ENCODE data around the gene LGALS16. TPM values are rescaled to one million over a fixed set of nuclear protein-coding genes. Genes with fewer than 3 reads are reported as not detected.
"Not testable (repeated sequence)": the region's sequence is repeated elsewhere in the genome, so short reads cannot be mapped to it uniquely, and the experiment has no call there.

The LGALS16 gene
- total RNA-seq, 2 experiments from 2014 or later: not detected

DNA sequence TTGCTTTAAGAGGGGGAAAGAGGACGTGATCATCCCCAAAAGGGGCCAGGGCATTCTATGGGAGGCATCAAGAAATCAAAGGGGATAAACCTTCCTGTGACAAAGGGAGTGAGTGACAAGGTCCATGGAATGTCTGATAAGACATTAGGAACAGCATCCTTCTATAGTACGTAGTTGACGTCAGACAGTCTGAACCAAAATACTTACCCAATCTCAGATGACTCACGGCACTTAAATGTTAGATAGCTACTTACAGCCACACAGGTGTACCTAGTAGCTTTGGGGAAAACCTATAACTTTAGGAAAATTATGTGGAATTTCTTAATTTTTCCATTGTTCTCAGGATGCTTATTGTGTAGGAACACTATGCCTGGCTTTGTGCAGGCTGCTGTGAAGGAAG is 4.9 kb downstream of the LGALS16 start:
- Mint-ChIP-seq H3K4me1 (no peaks in the 10 kb centered on the region), H3K27ac (no peak overlapping the region), H3K9me3 (ENCODE audit: low read depth) (peaks cover under 1% of the 10 kb centered on the region), H3K36me3 (no peaks in the 10 kb centered on the region), H3K27me3 (peaks cover 26% of the 10 kb centered on the region), H3K4me3 (no peak overlapping the region)
- no peak for DNase-seq
- ATAC-seq: no peak
- CTCF ChIA-PET: interaction anchor here (0.6 kb wide), 1 partner anchor 11 kb away, joined by 3 read pairs; no protein-coding TSS in a partner anchor

DNA sequence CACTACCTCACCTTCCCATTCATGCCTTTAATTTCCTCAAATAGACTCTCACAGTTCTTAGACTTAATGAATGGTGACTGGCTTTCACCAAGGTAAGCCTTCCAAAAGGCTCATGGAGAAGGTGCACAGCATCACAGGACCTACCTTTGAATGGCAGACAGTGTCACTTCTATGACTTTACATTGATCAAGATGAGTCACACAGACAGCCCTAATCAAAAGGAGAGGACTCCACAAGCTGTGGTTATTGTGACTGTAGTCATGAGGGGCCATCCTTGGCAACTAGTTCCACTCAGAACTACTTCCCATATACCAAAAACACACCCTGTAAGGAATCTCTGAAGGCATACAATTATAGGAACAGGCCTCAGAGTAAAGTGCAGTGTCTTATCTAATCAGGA is 5.9 kb downstream of the LGALS16 start:
- DNase-seq: no peak
- peaks cover 28% of the 10 kb centered on the region for H3K27me3 Mint-ChIP-seq
- ATAC-seq: no peak
- H3K27ac Mint-ChIP-seq: no peak overlapping the region
- H3K36me3 Mint-ChIP-seq: no peaks in the 10 kb centered on the region
- H3K4me3 Mint-ChIP-seq: no peak overlapping the region
- peaks cover 2% of the 10 kb centered on the region for H3K9me3 Mint-ChIP-seq (ENCODE audit: low read depth)
- H3K4me1 Mint-ChIP-seq: no peaks in the 10 kb centered on the region
- CTCF ChIA-PET: no interaction called here

DNA sequence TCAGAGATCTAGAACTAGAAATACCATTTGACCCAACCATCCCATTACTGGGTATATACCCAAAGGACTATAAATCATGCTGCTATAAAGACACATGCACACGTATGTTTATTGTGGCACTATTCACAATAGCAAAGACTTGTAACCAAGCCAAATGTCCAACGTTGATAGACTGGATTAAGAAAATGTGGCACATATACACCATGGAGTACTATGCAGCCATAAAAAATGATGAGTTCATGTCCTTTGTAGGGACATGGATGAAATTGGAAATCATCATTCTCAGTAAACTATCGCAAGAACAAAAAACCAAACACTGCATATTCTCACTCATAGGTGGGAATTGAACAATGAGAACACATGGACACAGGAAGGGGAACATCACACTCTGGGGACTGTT is 14.1 kb downstream of the LGALS16 start:
- not testable (repeated sequence) for H3K27ac Mint-ChIP-seq; H3K4me3 Mint-ChIP-seq; H3K9me3 Mint-ChIP-seq (ENCODE audit: low read depth); DNase-seq; H3K36me3 Mint-ChIP-seq; ATAC-seq
- CTCF ChIA-PET: interaction anchor here (7.9 kb wide), 1 partner anchor 117 kb away, joined by 79 read pairs; no protein-coding TSS in a partner anchor
- Mint-ChIP-seq H3K4me1 (peaks cover 17% of the 10 kb centered on the region), H3K27me3 (peaks cover 35% of the 10 kb centered on the region)

DNA sequence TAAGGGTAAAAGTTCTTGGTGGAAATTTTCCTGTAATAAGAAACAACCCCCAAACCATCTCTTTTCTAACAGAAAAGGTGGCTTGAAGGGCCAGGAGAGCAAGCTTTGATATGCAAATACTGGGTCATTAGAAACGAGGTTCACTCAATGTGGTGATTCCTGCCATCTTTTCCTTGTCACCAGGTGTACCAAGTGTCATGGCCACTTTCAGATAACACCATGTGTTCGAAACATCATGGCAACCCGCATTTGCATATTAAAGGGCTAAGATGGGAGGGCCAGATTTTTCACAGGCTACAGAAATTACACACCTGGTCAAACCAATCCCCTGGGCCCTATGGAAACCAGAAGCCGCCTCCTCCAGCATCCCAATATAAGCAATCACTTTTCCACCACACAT is 15.3 kb downstream of the LGALS16 start:
- no peak overlapping the region for H3K4me3 Mint-ChIP-seq
- no peaks in the 10 kb centered on the region for H3K36me3 Mint-ChIP-seq
- CTCF ChIA-PET: interaction anchor here (1.5 to 8.9 kb wide), 5 partner anchors 19 to 174 kb away, joined by 4 to 80 read pairs (median 5); partner anchors contain the start of gene FBL
- H3K27me3 Mint-ChIP-seq: peaks cover 33% of the 10 kb centered on the region
- no peak overlapping the region for H3K27ac Mint-ChIP-seq
- ATAC-seq (no peak), DNase-seq (no peak)
- no peaks in the 10 kb centered on the region for H3K9me3 Mint-ChIP-seq (ENCODE audit: low read depth)
- H3K4me1 Mint-ChIP-seq: peaks cover 28% of the 10 kb centered on the region

DNA sequence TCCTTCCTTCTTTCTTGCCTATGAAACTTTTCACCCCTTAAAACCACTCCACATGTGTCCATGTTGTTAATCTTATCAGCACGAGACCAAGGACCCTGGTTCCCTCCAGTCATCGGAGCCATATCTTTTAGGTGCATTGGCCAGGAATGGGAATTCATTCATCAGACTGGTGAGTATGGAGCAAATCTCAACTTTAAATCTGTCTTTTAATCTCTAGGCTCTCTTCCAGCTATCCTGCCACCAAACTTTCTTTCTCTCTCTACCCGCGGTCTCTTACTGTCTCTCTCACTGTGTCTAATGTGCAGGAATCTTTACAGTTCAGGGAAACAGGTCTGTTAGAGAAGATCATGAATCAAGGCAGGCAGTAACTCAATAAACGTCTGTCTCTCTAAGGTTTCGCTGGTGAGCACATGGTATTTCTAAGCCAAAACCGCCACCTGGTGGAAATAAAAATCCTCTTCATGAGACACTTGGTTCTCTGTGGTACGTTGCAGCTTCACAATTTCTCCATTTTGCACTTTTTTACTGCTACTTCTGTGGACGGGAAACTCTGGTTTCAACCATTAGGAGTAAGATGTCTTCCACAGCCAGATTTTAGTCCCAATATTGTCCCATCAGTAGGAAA is 16.1 kb downstream of the LGALS16 start:
- no peak overlapping the region for H3K27ac Mint-ChIP-seq
- no peaks in the 10 kb centered on the region for H3K9me3 Mint-ChIP-seq (ENCODE audit: low read depth)
- H3K36me3 Mint-ChIP-seq: no peaks in the 10 kb centered on the region
- DNase-seq (peak; percentile 64), ATAC-seq (peak; percentile 65)
- H3K4me3 Mint-ChIP-seq: no peak overlapping the region
- peaks cover 27% of the 10 kb centered on the region for H3K27me3 Mint-ChIP-seq
- CTCF ChIA-PET: interaction anchor here (0.7 to 8.9 kb wide), 13 partner anchors 8 to 236 kb away, joined by 3 to 80 read pairs (median 4); partner anchors contain the start of genes FBL and RPS16
- H3K4me1 Mint-ChIP-seq: peaks cover 31% of the 10 kb centered on the region

DNA sequence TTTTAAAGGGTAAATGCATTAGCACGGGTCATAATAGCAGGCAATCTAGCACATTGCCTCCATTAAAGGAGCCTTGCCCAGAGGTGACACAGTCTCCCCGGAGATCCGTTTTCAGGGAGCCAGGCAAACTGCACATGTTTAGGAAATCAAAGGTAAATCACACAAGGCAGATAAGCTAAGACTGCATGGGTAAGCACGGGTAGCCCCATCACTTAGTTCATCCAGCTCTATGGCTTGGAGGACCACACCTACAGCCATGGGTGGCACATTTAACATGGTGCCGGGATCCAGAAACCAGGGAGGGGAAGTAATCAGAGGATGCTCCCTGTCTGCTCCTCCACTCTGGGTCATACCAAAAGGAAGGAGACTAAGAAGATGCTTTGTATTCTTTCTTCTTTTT is 16.8 kb downstream of the LGALS16 start:
- Mint-ChIP-seq H3K36me3 (no peaks in the 10 kb centered on the region), H3K27me3 (peaks cover 22% of the 10 kb centered on the region)

DNA sequence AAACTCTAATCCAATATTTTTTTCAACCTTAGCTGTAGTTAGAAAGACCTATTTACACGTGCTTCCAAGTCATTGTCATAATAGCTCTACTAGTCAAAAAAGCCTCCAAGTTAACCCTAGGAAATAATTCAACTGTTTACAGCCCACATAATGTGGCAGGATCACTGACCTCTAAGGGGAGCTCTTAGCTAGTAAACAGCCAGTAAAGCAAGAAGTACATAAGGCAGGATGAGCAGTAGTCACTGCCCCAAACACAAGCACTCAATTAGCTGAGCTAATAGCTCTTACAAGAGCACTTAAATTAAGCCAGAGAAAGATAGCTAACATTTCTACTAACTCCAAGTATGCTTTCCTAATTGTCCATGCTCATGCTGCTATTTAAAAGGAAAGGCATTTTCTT is 18.1 kb downstream of the LGALS16 start:
- Mint-ChIP-seq H3K27me3 (peaks cover 17% of the 10 kb centered on the region), H3K4me1 (peaks cover 50% of the 10 kb centered on the region)
- peak; percentile 50 for DNase-seq
- CTCF ChIA-PET: interaction anchor here (0.9 to 8.9 kb wide), 15 partner anchors 14 to 346 kb away, joined by 3 to 80 read pairs (median 5); partner anchors contain the start of genes DYRK1B, FBL and PSMC4
- ATAC-seq; H3K9me3 Mint-ChIP-seq (ENCODE audit: low read depth); H3K27ac Mint-ChIP-seq; H3K36me3 Mint-ChIP-seq; H3K4me3 Mint-ChIP-seq: not testable (repeated sequence)

More for the DNA sequence above, 16.8 kb downstream of the LGALS16 start:
- ATAC-seq (no peak), DNase-seq (no peak)
- CTCF ChIA-PET: interaction anchor here (0.7 to 8.9 kb wide), 16 partner anchors 9 to 237 kb away, joined by 3 to 80 read pairs (median 4); partner anchors contain the start of genes FBL and RPS16
- no peak overlapping the region for H3K4me3 Mint-ChIP-seq
- H3K27ac Mint-ChIP-seq: no peak overlapping the region
- H3K9me3 Mint-ChIP-seq (ENCODE audit: low read depth): no peaks in the 10 kb centered on the region
- H3K4me1 Mint-ChIP-seq: peaks cover 37% of the 10 kb centered on the region

DNA sequence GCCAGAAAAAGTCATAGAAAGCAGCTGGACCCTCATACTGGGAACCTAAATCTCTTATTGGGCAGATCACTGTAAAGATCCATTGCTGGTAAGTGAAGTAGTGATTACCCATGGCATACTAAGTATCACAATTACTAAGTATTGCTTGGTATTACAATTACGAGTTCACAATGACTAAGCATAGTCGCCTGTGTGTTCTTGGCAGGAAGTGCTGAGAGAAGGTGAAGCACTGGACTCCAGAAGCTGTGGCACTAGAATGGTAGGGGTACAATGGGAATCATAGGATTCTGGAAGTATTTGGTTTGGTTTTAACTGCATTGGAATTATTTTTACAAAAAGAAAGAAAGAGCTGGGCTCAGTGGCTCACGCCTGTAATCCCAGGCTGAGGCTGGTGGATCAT is 20.3 kb downstream of the LGALS16 start:
- peak; percentile 77 for ATAC-seq
- no peaks in the 10 kb centered on the region for H3K36me3 Mint-ChIP-seq
- H3K4me1 Mint-ChIP-seq: peaks cover 68% of the 10 kb centered on the region
- no peaks in the 10 kb centered on the region for H3K9me3 Mint-ChIP-seq (ENCODE audit: low read depth)
- no peak overlapping the region for H3K4me3 Mint-ChIP-seq
- CTCF ChIA-PET: interaction anchor here (1.0 to 8.9 kb wide), 7 partner anchors 91 to 295 kb away, joined by 3 to 80 read pairs (median 5); partner anchors contain the start of genes FBL and PSMC4
- DNase-seq: peak; percentile 61
- peaks cover 12% of the 10 kb centered on the region for H3K27me3 Mint-ChIP-seq
- H3K27ac Mint-ChIP-seq: peak overlapping the region; percentile 71

DNA sequence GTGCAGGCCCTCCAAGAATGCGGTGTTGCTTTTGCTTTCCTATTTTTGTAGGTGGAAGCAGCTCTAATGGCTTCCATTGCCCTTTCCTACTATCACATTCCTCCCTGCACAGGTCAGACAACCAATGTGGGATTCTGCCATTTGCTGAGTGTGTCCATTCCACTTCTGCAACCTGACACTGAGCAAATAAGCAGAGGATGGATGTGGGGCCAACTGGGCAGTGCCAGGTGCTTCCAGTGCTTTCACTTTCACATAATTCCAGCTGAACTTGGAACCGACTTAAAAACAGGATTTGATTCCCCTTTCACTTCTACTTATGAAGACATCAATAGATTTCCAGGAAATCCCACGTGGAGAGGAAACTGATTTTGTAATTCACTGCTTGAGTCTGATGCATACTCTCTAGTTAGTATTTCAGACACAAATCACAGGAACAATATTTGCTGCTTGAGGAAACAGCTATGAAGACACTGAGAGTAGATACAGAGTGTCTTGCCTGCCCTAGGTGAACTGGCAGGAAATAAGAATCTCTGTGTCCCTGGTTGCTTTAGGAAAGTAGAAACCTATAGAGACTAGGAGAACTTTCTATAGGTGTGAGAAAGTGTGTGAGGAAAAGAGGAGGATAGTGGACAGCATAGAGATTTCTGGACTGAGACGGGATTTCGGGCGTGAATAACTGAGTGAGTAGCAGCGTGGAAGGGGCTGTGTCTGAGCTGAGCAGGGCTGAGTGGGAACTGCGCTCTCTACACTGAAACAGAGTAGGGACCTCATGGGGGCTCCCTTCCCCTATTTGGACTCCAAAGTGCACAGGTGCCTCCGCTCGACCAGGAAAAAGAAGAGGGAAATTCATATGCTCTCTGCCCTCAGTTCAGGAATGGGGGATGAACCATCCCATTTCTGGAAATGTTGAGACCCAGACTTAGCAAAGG is 22.5 kb downstream of the LGALS16 start:
- ATAC-seq: no peak
- H3K36me3 Mint-ChIP-seq: peaks cover 3% of the 10 kb centered on the region
- no peaks in the 10 kb centered on the region for H3K9me3 Mint-ChIP-seq (ENCODE audit: low read depth)
- peaks cover 60% of the 10 kb centered on the region for H3K4me1 Mint-ChIP-seq
- H3K27ac Mint-ChIP-seq: peak overlapping the region; percentile 92
- no peak for DNase-seq
- H3K27me3 Mint-ChIP-seq: peaks cover 2% of the 10 kb centered on the region
- CTCF ChIA-PET: interaction anchor here (0.9 to 8.9 kb wide), 4 partner anchors 125 to 176 kb away, joined by 3 to 80 read pairs (median 42); partner anchors contain the start of gene FBL
- peak overlapping the region; percentile 77 for H3K4me3 Mint-ChIP-seq

DNA sequence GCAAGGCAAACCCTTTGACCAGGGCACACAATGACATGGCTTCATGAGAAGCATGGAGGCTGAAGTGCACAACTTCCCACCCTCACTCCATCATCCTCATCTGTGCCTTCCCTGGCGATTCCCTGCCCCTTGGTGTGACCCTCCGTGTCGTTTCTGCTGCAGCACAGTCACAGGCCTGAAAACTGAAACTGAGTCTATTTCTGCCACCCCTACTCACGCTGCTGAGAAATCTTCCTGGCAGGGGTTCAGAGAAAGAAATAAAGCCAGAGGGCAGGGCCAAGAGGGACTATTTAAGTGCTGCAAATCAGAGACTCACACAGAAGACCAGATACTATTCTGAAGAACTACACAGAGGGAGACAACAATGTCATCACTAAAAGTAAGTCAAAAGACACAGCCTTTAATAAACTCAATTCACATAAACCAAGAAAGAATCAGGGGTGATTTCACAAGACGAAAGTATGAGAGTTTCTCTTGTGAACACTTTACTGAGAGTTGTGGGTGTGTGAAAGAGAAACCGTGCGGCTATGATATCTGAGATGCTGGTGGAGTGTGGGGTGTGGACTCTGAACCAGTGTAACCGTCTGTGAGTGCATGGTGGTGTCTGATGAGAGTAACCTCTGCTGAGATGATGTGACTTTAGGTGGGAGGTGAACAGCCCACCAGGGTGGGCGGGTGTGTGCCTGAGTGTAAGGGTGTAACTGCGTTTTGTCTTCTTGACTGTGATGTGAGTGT is 23.5 kb downstream of the LGALS16 start:
- H3K27ac Mint-ChIP-seq: peak overlapping the region; percentile 92
- no peaks in the 10 kb centered on the region for H3K27me3 Mint-ChIP-seq
- CTCF ChIA-PET: interaction anchor here (0.9 to 8.9 kb wide), 4 partner anchors 128 to 177 kb away, joined by 3 to 80 read pairs (median 4); partner anchors contain the start of gene FBL
- DNase-seq (peak; percentile 69), ATAC-seq (peak; percentile 78)
- no peaks in the 10 kb centered on the region for H3K9me3 Mint-ChIP-seq (ENCODE audit: low read depth)
- H3K36me3 Mint-ChIP-seq: peaks cover 3% of the 10 kb centered on the region
- H3K4me3 Mint-ChIP-seq: peak overlapping the region; percentile 77
- H3K4me1 Mint-ChIP-seq: peaks cover 54% of the 10 kb centered on the region

DNA sequence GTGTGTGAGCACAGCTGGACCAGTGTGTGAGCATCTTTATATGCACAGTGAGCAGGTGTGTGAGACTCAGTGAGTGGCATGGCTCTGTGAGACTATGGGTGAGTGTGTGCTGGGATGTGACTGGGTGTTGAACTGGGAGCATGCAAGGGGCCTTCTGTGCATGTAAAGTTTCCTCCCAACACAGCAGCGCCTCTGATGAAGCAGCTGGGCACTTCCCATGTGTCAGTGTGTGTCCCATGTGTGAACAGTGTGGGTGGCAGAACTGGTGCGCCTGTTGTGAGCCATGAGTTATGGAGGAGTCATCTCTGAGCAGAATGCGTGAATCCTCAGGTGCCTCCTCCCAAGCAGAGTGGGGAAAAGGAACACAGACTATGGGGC is 24.1 kb downstream of the LGALS16 start:
- CTCF ChIA-PET: interaction anchor here (1.4 kb wide), 1 partner anchor 128 kb away, joined by 3 read pairs; no protein-coding TSS in a partner anchor
- peak overlapping the region; percentile 77 for H3K4me3 Mint-ChIP-seq
- no peaks in the 10 kb centered on the region for H3K27me3 Mint-ChIP-seq
- H3K36me3 Mint-ChIP-seq: peaks cover 3% of the 10 kb centered on the region
- DNase-seq (no peak), ATAC-seq (peak; percentile 13)
- H3K4me1 Mint-ChIP-seq: peaks cover 52% of the 10 kb centered on the region
- no peaks in the 10 kb centered on the region for H3K9me3 Mint-ChIP-seq (ENCODE audit: low read depth)
- peak overlapping the region; percentile 92 for H3K27ac Mint-ChIP-seq

DNA sequence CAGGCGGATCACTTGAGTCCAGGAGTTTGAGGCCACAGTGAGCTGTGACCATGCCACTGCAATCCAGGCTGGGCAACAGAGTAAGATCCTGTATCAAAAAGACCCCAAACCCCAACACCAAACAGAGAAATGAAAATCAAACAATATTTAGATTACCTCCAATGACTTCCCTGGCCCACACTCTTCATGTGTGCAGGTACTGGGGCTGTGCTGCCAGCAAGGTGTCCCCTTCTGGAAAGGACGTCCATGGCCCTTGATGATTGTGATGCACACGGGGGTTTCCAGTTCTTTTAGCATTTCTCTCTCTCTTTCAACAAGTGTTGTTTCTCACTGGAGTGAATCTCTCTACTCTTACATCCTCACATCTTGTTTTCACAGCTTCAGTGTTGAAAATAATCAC is 24.9 kb downstream of the LGALS16 start:
- H3K9me3 Mint-ChIP-seq (ENCODE audit: low read depth): no peaks in the 10 kb centered on the region
- H3K27ac Mint-ChIP-seq: no peak overlapping the region
- no peak overlapping the region for H3K4me3 Mint-ChIP-seq
- no peaks in the 10 kb centered on the region for H3K27me3 Mint-ChIP-seq
- DNase-seq: no peak
- ATAC-seq: no peak
- H3K36me3 Mint-ChIP-seq: peaks cover 3% of the 10 kb centered on the region
- CTCF ChIA-PET: interaction anchor here (1.4 kb wide), 1 partner anchor 129 kb away, joined by 3 read pairs; no protein-coding TSS in a partner anchor
- peaks cover 44% of the 10 kb centered on the region for H3K4me1 Mint-ChIP-seq

Data from activated CD8-positive, alpha-beta memory T cell treated with anti-CD3 and anti-CD28 coated beads, Interleukin-2, amount 10 ng/mL, durations not matched to agents 7 days and 5 days (primary cell).